Esophagus squamous epithelium (tissue), 5 donors: ENCODE data around the gene PRSS16. TPM values are rescaled to one million over a fixed set of nuclear protein-coding genes. Genes with fewer than 3 reads are reported as not detected.

Source experiments
- DNase-seq: peaks from one replicate; lab custom pipeline; 2025; lab: John Stamatoyannopoulos, UW
- H3K27ac ChIP-seq, 4 donors: fragments of 200-600 bp; sonication (generic); one replicate each; pipeline ENCODE4 v1.5.1; 2016 to 2019; ENCODE audit warnings: mild to moderate bottlenecking in 1 of 4
- H3K27me3 ChIP-seq, 4 donors: fragments of 200-600 bp; sonication (generic); 1 replicate in 3 of 4; 2 replicates in 1 of 4; pipeline versions ENCODE4 v1.5.1 to v1.6.0; 2017 to 2021; ENCODE audit warnings: antibody characterized with exemption in 1 of 4
- H3K36me3 ChIP-seq, 3 donors: fragments of 200-600 bp; sonication (generic); one replicate each; pipeline ENCODE4 v1.5.1; 2016 to 2019
- H3K4me1 ChIP-seq, 3 donors: fragments of 200-600 bp; sonication (generic); one replicate each; pipeline ENCODE4 v1.5.1; 2017 to 2019
- H3K4me3 ChIP-seq, 4 donors: fragments of 200-600 bp; sonication (generic); 1 replicate in 3 of 4; 2 replicates in 1 of 4; pipeline ENCODE4 v1.5.1; 2016 to 2019; ENCODE audit warnings: mild to moderate bottlenecking in 2 of 4, moderate library complexity in 1 of 4
- H3K9me3 ChIP-seq, 3 donors: fragments of 200-600 bp; sonication (generic); one replicate each; pipeline ENCODE4 v1.5.1; 2016 to 2019
- CTCF ChIP-seq, 6 experiments: fragments of 450-650 bp in 4 of 6; fragments of 200-600 bp in 2 of 6; sonication (generic) in 2 of 6; IDR thresholded peaks; one replicate each; pipeline ENCODE4 v1.5.1; 2016 to 2019; ENCODE audit warnings: antibody characterized with exemption in 6 of 6, mild to moderate bottlenecking in 4 of 6, moderate library complexity in 4 of 6
- POLR2A ChIP-seq, 4 donors: fragments of 450-650 bp; IDR thresholded peaks; one replicate each; pipeline ENCODE4 v1.6.1; 2017; ENCODE audit warnings: antibody characterized with exemption in 4 of 4, mild to moderate bottlenecking in 4 of 4, moderate library complexity in 3 of 4
- WGBS, 2 donors: methylation state at CpG; one replicate each; pipeline ENCODE4 v1.1.5; 2018; 5-methylcytosine and 5-hydroxymethylcytosine counted together
- intact Hi-C: fragments of 100-400 bp; cut with DNase I; formaldehyde crosslinking; loops from one replicate; pipeline ENCODE4 v1.15.0; 2022
- total RNA-seq, 4 donors: library from RNA; depleted of rRNA; stranded (reverse); fragments of >200 nt; gene quantifications; one replicate each; pipeline ENCODE4 v1.1.0, GENCODE V29; 2016
- donor health status: DM: yes; HTN: yes; CAD: no.

PRSS16 gene
- total RNA-seq, 4 donors from 2014 or later = 5.1 to 25.7 (median 11.0) TPM

- Histone ChIP-seq H3K4me1 (peaks cover 0 to 13% (median 4%) of the 10 kb centered on the region in 3 donors), H3K27ac (no peak overlapping the region), H3K27me3 (peaks cover 0 to 100% (median 23%) of the 10 kb centered on the region in 4 donors), H3K4me3 (no peak overlapping the region), H3K9me3 (peaks cover 0 to 13% (median 13%) of the 10 kb centered on the region in 3 donors), H3K36me3 (no peaks in the 10 kb centered on the region)
- TF ChIP-seq CTCF (IDR thresholded peaks at IDR 0.05) = no peak
- no peak for TF ChIP-seq POLR2A (IDR thresholded peaks at IDR 0.05)
- WGBS, 2 donors = 4 to 10% methylated on average over 9 of the region's 9 CpGs
- intact Hi-C loops = no loop called here
- no peak for DNase-seq
Measured at GRCh38 chr6:27280540-27281000, 33.1 kb downstream of the PRSS16 start.

DNA sequence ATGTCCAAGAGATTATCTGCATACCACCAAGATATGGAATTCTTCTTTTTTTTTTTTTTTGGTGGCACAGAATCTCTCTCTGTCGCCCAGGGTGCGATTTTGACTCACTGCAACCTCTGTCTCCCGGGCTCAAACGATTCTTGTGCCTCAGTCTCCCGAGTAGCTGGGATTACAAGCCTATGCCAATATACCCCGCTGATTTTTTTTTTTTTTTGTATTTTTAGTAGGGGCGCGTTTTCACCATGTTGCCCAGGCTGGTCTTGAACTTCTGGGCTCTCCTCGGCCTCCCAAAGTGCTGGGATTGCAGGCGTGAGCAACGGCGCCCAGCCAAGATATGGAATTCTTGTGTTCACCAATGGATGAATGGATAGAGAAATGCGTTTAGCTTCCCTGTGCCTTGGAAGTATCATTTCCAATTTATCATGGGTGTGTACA, 33.6 kb downstream of the PRSS16 start:
- intact Hi-C loops = no loop called here
- peaks cover 0 to 13% (median 4%) of the 10 kb centered on the region in 3 donors for H3K4me1 ChIP-seq
- H3K27ac ChIP-seq = no peak overlapping the region
- no peak for DNase-seq
- no peaks in the 10 kb centered on the region for H3K36me3 ChIP-seq
- 8 to 12% methylated on average over 12 to 13 of the region's 13 CpGs for WGBS, 2 donors
- TF ChIP-seq CTCF (IDR thresholded peaks at IDR 0.05) = no peak
- TF ChIP-seq POLR2A (IDR thresholded peaks at IDR 0.05) = no peak
- H3K27me3 ChIP-seq = peaks cover 0 to 100% (median 22%) of the 10 kb centered on the region in 4 donors
- H3K9me3 ChIP-seq = peaks cover 0 to 16% (median 13%) of the 10 kb centered on the region in 3 donors
- no peak overlapping the region for H3K4me3 ChIP-seq

DNA sequence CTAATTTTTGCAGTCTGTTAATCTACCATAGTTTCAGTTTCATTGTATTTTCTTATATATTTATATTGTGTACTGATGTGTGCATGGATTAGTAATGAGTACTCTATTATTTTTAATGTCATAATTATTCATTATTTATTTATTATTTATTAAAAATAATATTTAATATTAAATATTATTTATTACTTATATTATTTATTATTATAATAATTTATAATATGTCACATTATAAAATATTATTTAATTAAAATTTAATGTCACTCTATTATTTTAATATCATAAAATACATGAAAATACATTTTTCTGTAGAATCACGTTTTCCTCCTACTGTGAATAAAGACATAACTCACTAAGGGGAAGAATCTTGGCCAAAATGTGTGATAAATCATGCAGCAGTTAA, 34.1 kb downstream of the PRSS16 start:
- H3K4me3 ChIP-seq = no peak overlapping the region
- intact Hi-C loops = no loop called here
- WGBS, 2 donors = 39 to 51% methylated on average over 1 of the region's 1 CpG
- H3K27ac ChIP-seq = no peak overlapping the region
- peaks cover 0 to 100% (median 21%) of the 10 kb centered on the region in 4 donors for H3K27me3 ChIP-seq
- no peaks in the 10 kb centered on the region for H3K36me3 ChIP-seq
- H3K4me1 ChIP-seq = peaks cover 0 to 13% (median 4%) of the 10 kb centered on the region in 3 donors
- DNase-seq = no peak
- TF ChIP-seq POLR2A (IDR thresholded peaks at IDR 0.05) = no peak
- TF ChIP-seq CTCF (IDR thresholded peaks at IDR 0.05) = no peak
- peaks cover 0 to 19% (median 13%) of the 10 kb centered on the region in 3 donors for H3K9me3 ChIP-seq

DNA sequence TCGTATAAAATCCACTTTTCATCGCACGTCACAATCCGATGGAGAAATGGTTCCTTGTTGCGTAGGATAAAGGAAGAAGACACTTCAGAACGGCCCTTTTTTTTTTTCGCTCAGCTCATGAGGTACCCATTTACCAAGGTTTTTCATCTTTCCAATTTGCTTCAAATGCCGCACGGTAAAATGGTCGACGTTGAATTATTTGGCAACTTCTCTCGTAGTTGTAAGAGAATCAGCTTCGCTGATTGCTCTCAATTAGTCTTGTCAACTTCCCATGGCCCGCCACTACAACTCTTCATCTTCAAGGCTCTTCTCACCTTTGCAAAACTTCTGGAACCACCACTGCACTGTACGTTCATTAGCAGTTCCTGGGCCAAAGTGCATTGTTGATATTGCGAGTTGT, 35.8 kb downstream of the PRSS16 start:
- Histone ChIP-seq H3K27me3 (peaks cover 0 to 100% (median 23%) of the 10 kb centered on the region in 4 donors), H3K36me3 (no peaks in the 10 kb centered on the region), H3K4me3 (no peak overlapping the region), H3K4me1 (peaks cover 0 to 18% (median 4%) of the 10 kb centered on the region in 3 donors), H3K27ac (no peak overlapping the region), H3K9me3 (peaks cover 0 to 19% (median 13%) of the 10 kb centered on the region in 3 donors)
- WGBS, 2 donors = 24 to 25% methylated on average over 16 of the region's 16 CpGs
- no peak for DNase-seq
- TF ChIP-seq CTCF (IDR thresholded peaks at IDR 0.05) (no peak), POLR2A (IDR thresholded peaks at IDR 0.05) (no peak)
- intact Hi-C loops = no loop called here

- intact Hi-C loops = no loop called here
- peaks cover 7 to 100% (median 35%) of the 10 kb centered on the region in 4 donors for H3K27me3 ChIP-seq
- peaks cover 0 to 7% (median 0%) of the 10 kb centered on the region in 3 donors for H3K4me1 ChIP-seq
- peaks cover 0 to 24% (median 13%) of the 10 kb centered on the region in 3 donors for H3K9me3 ChIP-seq
- H3K4me3 ChIP-seq = no peak overlapping the region
- TF ChIP-seq CTCF (IDR thresholded peaks at IDR 0.05) = no peak
- no peak for TF ChIP-seq POLR2A (IDR thresholded peaks at IDR 0.05)
- DNase-seq = no peak
- H3K27ac ChIP-seq = no peak overlapping the region
- no peaks in the 10 kb centered on the region for H3K36me3 ChIP-seq
- 82 to 84% methylated on average over 2 of the region's 2 CpGs for WGBS, 2 donors
Measured at GRCh38 chr6:27286141-27286540, 38.6 kb downstream of the PRSS16 start.
